IMR-90 (cell line): ENCODE data around the gene WNT7A. TPM values are rescaled to one million over a fixed set of nuclear protein-coding genes. Genes with fewer than 3 reads are reported as not detected.

ENCODE experiments used
- ATAC-seq: fragments of 200-7000 bp; cut with Tn5 transposase; 2 replicates; pipeline ENCODE4 v1.9.1; 2020; ENCODE audit warnings: low read depth, mild to moderate bottlenecking, moderate library complexity
- BruUV-seq: library from RNA; stranded (reverse); fragments of 400-500 nt; replicated peaks from 2 replicates; lab custom pipeline; 2021; lab: Mats Ljungman, UMichigan
- CTCF ChIA-PET: fragments of 300-600 bp; formaldehyde crosslinking; extraction: SDS; loops from one replicate; lab custom pipeline; 2021; ENCODE audit warnings: antibody characterized with exemption; lab: Yijun Ruan, JAX
- POLR2A ChIA-PET: fragments of 300-600 bp; sonication (Branson Sonifier 250); formaldehyde crosslinking; loops from one replicate; lab custom pipeline; 2022; ENCODE audit warnings: antibody characterized with exemption; ENCODE audit not compliant: unreplicated experiment; lab: Charles Lee
- DNase-seq: peaks from one replicate; pipeline ENCODE4 v3.0.0; 2013
- H2AFZ ChIP-seq: replicated peaks from 2 replicates; pipeline ENCODE3; 2013; ENCODE audit warnings: low read length, mild to moderate bottlenecking; ENCODE audit not compliant: poor library complexity
- H2AK5ac ChIP-seq: 2 replicates; pipeline ENCODE4 v1.6.1; 2013; ENCODE audit warnings: low read depth, low read length, inconsistent platforms
- H2AK9ac ChIP-seq: replicated peaks from 2 replicates; pipeline ENCODE3; 2013; ENCODE audit warnings: mild to moderate bottlenecking, low read depth, low read length, moderate library complexity; ENCODE audit not compliant: poor library complexity
- H2BK120ac ChIP-seq: 2 replicates; pipeline ENCODE4 v1.6.1; 2013; ENCODE audit warnings: low read depth, low read length, inconsistent platforms
- H2BK15ac ChIP-seq: 3 replicates; pipeline ENCODE4 v1.6.1; 2013; ENCODE audit warnings: low read depth, low read length, inconsistent platforms
- H2BK20ac ChIP-seq: 2 replicates; pipeline ENCODE4 v1.6.1; 2013; ENCODE audit warnings: low read depth, mild to moderate bottlenecking, inconsistent platforms, low read length, moderate library complexity
- H2BK5ac ChIP-seq: 2 replicates; pipeline ENCODE4 v1.6.1; 2013; ENCODE audit warnings: mild to moderate bottlenecking, low read depth, low read length, inconsistent platforms; ENCODE audit not compliant: poor library complexity, severe bottlenecking
- H3K14ac ChIP-seq: replicated peaks from 2 replicates; pipeline ENCODE4 v1.6.1; 2013; ENCODE audit warnings: low read depth, low read length, inconsistent platforms
- H3K18ac ChIP-seq: 2 replicates; pipeline ENCODE4 v1.6.1; 2013; ENCODE audit warnings: low read depth, low read length, control low read depth
- H3K23ac ChIP-seq: 2 replicates; pipeline ENCODE4 v1.6.1; 2013; ENCODE audit warnings: low read depth, low read length, inconsistent platforms
- H3K27ac ChIP-seq: 2 replicates; pipeline ENCODE4 v1.5.1; 2013; ENCODE audit warnings: mild to moderate bottlenecking, control low read depth, low read length; ENCODE audit not compliant: insufficient read depth
- H3K27me3 ChIP-seq: 2 replicates; pipeline ENCODE4 v1.6.1; 2013; ENCODE audit warnings: low read length; ENCODE audit not compliant: control insufficient read depth, insufficient read depth
- H3K36me3 ChIP-seq: 2 replicates; pipeline ENCODE4 v1.6.1; 2013; ENCODE audit warnings: low read length, mixed read lengths; ENCODE audit not compliant: control insufficient read depth, insufficient read depth
- H3K4ac ChIP-seq: 2 replicates; pipeline ENCODE4 v1.6.1; 2013; ENCODE audit warnings: low read depth, low read length, inconsistent platforms
- H3K4me1 ChIP-seq: 2 replicates; pipeline ENCODE4 v1.6.1; 2013; ENCODE audit warnings: low read length, mixed read lengths; ENCODE audit not compliant: control insufficient read depth, insufficient read depth
- H3K4me2 ChIP-seq: 2 replicates; pipeline ENCODE4 v1.6.1; 2013; ENCODE audit warnings: low read depth, mild to moderate bottlenecking, control low read depth, low read length, moderate library complexity
- H3K4me3 ChIP-seq: 2 replicates; pipeline ENCODE4 v1.5.1; 2013; ENCODE audit warnings: low read depth, mild to moderate bottlenecking, control low read depth, low read length, moderate library complexity; ENCODE audit not compliant: insufficient read depth
- H3K56ac ChIP-seq: 2 replicates; pipeline ENCODE4 v1.6.1; 2013; ENCODE audit warnings: low read length, inconsistent platforms; ENCODE audit not compliant: insufficient read depth; ENCODE audit errors: extremely low read depth
- H3K79me1 ChIP-seq, 2 experiments: 2 replicates each; pipeline ENCODE4 v1.6.1; 2013; ENCODE audit warnings: low read length in 2 of 2, inconsistent platforms in 1 of 2, low read depth in 1 of 2
- H3K9ac ChIP-seq: 2 replicates; pipeline ENCODE4 v1.6.1; 2013; ENCODE audit warnings: low read depth, low read length, control low read depth
- H3K9me1 ChIP-seq: 2 replicates; pipeline ENCODE4 v1.6.1; 2013; ENCODE audit warnings: low read length, inconsistent platforms; ENCODE audit not compliant: insufficient read depth
- H3K9me3 ChIP-seq: 2 replicates; pipeline ENCODE4 v1.6.1; 2013; ENCODE audit warnings: low read length; ENCODE audit not compliant: control insufficient read depth, insufficient read depth
- H4K20me1 ChIP-seq: 2 replicates; pipeline ENCODE4 v1.6.1; 2013; ENCODE audit warnings: low read length, inconsistent platforms; ENCODE audit not compliant: insufficient read depth
- H4K5ac ChIP-seq: 2 replicates; pipeline ENCODE4 v1.6.1; 2013; ENCODE audit warnings: mild to moderate bottlenecking, low read depth, low read length, control low read depth
- H4K8ac ChIP-seq, 2 experiments: 2 replicates each; pipeline ENCODE4 v1.6.1; 2013; ENCODE audit warnings: low read depth in 2 of 2, low read length in 2 of 2, control low read depth in 1 of 2, inconsistent platforms in 1 of 2
- H4K91ac ChIP-seq: 2 replicates; pipeline ENCODE4 v1.6.1; 2013; ENCODE audit warnings: low read depth, low read length, inconsistent platforms; ENCODE audit not compliant: insufficient read depth
- BHLHE40 ChIP-seq: fragments of 150-350 bp; IDR thresholded peaks from 2 replicates; pipeline ENCODE4 v1.6.1; 2016; ENCODE audit warnings: mild to moderate bottlenecking, low read depth, low read length
- CEBPB ChIP-seq: IDR thresholded peaks from 2 replicates; pipeline ENCODE4 v1.6.1; 2012; ENCODE audit warnings: low read depth, low read length, improper control_type of control experiment
- CHD1 ChIP-seq: IDR thresholded peaks from 2 replicates; pipeline ENCODE4 v1.6.1; 2012; ENCODE audit warnings: low read depth, low read length, improper control_type of control experiment
- CTCF ChIP-seq: conservative IDR thresholded peaks from 2 replicates; pipeline ENCODE4 v1.5.1; 2012; ENCODE audit warnings: mild to moderate bottlenecking, low read depth, low read length, improper control_type of control experiment
- ELK1 ChIP-seq: fragments of 150-350 bp; IDR thresholded peaks from 2 replicates; pipeline ENCODE4 v1.6.1; 2016; ENCODE audit warnings: low read depth, mild to moderate bottlenecking, low read length, moderate library complexity, borderline replicate concordance
- FOS ChIP-seq: fragments of 150-350 bp; IDR thresholded peaks from 2 replicates; pipeline ENCODE4 v1.6.1; 2016; ENCODE audit warnings: low read depth, low read length
- MAFK ChIP-seq: IDR thresholded peaks from 2 replicates; pipeline ENCODE4 v1.6.1; 2012; ENCODE audit warnings: low read depth, low read length, improper control_type of control experiment
- MAZ ChIP-seq: IDR thresholded peaks from 2 replicates; pipeline ENCODE4 v1.6.1; 2012; ENCODE audit warnings: low read depth, mild to moderate bottlenecking, low read length, improper control_type of control experiment, moderate library complexity, borderline replicate concordance
- MXI1 ChIP-seq: IDR thresholded peaks from 2 replicates; pipeline ENCODE4 v1.6.1; 2012; ENCODE audit warnings: low read depth, mild to moderate bottlenecking, low read length, moderate library complexity, borderline replicate concordance
- NFE2L2 ChIP-seq: fragments of 150-350 bp; IDR thresholded peaks from 2 replicates; pipeline ENCODE4 v1.6.1; 2016; ENCODE audit warnings: low read depth, mild to moderate bottlenecking, low read length
- POLR2A ChIP-seq: IDR thresholded peaks from 2 replicates; pipeline ENCODE4 v1.6.1; 2012; ENCODE audit warnings: mild to moderate bottlenecking, low read depth, low read length
- RAD21 ChIP-seq: IDR thresholded peaks from 2 replicates; pipeline ENCODE4 v1.6.1; 2012; ENCODE audit warnings: low read length, improper control_type of control experiment
- RCOR1 ChIP-seq: IDR thresholded peaks from 2 replicates; pipeline ENCODE4 v1.6.1; 2012; ENCODE audit warnings: mild to moderate bottlenecking, low read length, improper control_type of control experiment; ENCODE audit not compliant: insufficient replicate concordance
- RFX5 ChIP-seq: IDR thresholded peaks from 2 replicates; pipeline ENCODE4 v1.8.0; 2012; ENCODE audit warnings: low read depth, mild to moderate bottlenecking, low read length, moderate library complexity
- SMC3 ChIP-seq: fragments of 150-350 bp; IDR thresholded peaks from 2 replicates; pipeline ENCODE4 v1.6.1; 2016; ENCODE audit warnings: low read depth, mild to moderate bottlenecking, antibody characterized with exemption, low read length, moderate library complexity
- USF2 ChIP-seq: fragments of 150-350 bp; IDR thresholded peaks from 2 replicates; pipeline ENCODE4 v1.6.1; 2017; ENCODE audit warnings: mild to moderate bottlenecking, antibody characterized with exemption, low read length, low read depth
- WGBS, 2 experiments: methylation state at CpG; one replicate each; pipeline versions ENCODE4 v1.1.5 to v1.1.7; 2013; ENCODE audit warnings: missing lambda C conversion rate in 2 of 2; ENCODE audit not compliant: insufficient read length in 1 of 2; ENCODE audit errors: extremely low coverage in 2 of 2; 5-methylcytosine and 5-hydroxymethylcytosine counted together
- dilution Hi-C: fragments of 300-500 bp; cut with HindIII; formaldehyde crosslinking; loops from one replicate; pipeline ENCODE4 v1.14.3; 2018; ENCODE audit warnings: low sequenced_read_pairs; ENCODE audit not compliant: unreplicated experiment
- in situ Hi-C: fragments of 300-500 bp; cut with MboI; formaldehyde crosslinking; loops from 3 replicates; pipeline ENCODE4 v1.14.3; 2019; ENCODE audit warnings: low sequenced_read_pairs, inconsistent platforms, mixed read lengths
- intact Hi-C: fragments of 100-400 bp; cut with micrococcal nuclease; formaldehyde crosslinking; loops from 2 replicates; pipeline ENCODE4 v1.10.0; 2022
- polyA plus RNA-seq, 3 experiments: library from polyadenylated mRNA; depleted of rRNA; stranded (reverse); fragments of >200 nt; gene quantifications; 2 replicates each; pipeline ENCODE4 v1.2.3, GENCODE V29; 2012; ENCODE audit warnings: low replicate concordance in 1 of 3
- total RNA-seq: library from RNA; depleted of rRNA; stranded (reverse); fragments of >200 nt; gene quantifications from 2 replicates; pipeline ENCODE4 v1.2.3, GENCODE V29; 2012

Gene WNT7A
- total and polyA plus RNA-seq, 2 of the 4 experiments (the other 2 are of a cell fraction): not detected

- no peak overlapping the region for H2BK20ac ChIP-seq
- WGBS, 2 experiments: no CpG with 5 or more reads among the region's 25 CpGs
- no peak overlapping the region for H4K91ac ChIP-seq
- no peaks in the 10 kb centered on the region for H3K36me3 ChIP-seq
- BruUV-seq: no TSS peak
- TF ChIP-seq RCOR1 (no peak), MXI1 (no peak), FOS (no peak), BHLHE40 (no peak), MAFK (no peak), SMC3 (no peak), RAD21 (no peak), ELK1 (no peak), MAZ (no peak), USF2 (no peak), NFE2L2 (no peak), CEBPB (no peak), CHD1 (no peak), POLR2A (no peak), CTCF (no peak), RFX5 (no peak)
- H3K4me1 ChIP-seq: no peaks in the 10 kb centered on the region
- H3K14ac ChIP-seq: no peak overlapping the region
- no peak overlapping the region for H3K27ac ChIP-seq
- H4K5ac ChIP-seq: no peak overlapping the region
- no peak overlapping the region for H2BK5ac ChIP-seq
- no peak overlapping the region for H3K4me3 ChIP-seq
- in situ Hi-C loops (loop anchor here (25.0 kb wide), 3 partner anchors 234 to 684 kb away; partner anchors contain the start of genes CHCHD4 and HDAC11), intact Hi-C loops (no loop called here), dilution Hi-C loops (no loop called here)
- H2BK15ac ChIP-seq: no peak overlapping the region
- POLR2A ChIA-PET: no interaction called here
- no peak overlapping the region for H2AFZ ChIP-seq
- no peak overlapping the region for H2BK120ac ChIP-seq
- H2AK5ac ChIP-seq: no peak overlapping the region
- ATAC-seq (no peak), DNase-seq (no peak)
- H3K27me3 ChIP-seq: peaks cover 40% of the 10 kb centered on the region
- no peaks in the 10 kb centered on the region for H4K20me1 ChIP-seq
- no peak overlapping the region for H3K18ac ChIP-seq
- no peaks in the 10 kb centered on the region for H3K9me1 ChIP-seq
- H3K9ac ChIP-seq: no peak overlapping the region
- CTCF ChIA-PET: no interaction called here
- H2AK9ac ChIP-seq: no peak overlapping the region
- no peak overlapping the region for H3K56ac ChIP-seq
- no peaks in the 10 kb centered on the region for H3K79me1 ChIP-seq
- H3K4me2 ChIP-seq: no peak overlapping the region
- no peak overlapping the region for H4K8ac ChIP-seq
- H3K23ac ChIP-seq: no peak overlapping the region
- H3K9me3 ChIP-seq: no peaks in the 10 kb centered on the region
- no peak overlapping the region for H3K4ac ChIP-seq
Observed at GRCh38 chr3:13877911-13878280, 2.0 kb downstream of the WNT7A start.
